ENCODE results near the gene ZNF516.

Gene ZNF516

DNA sequence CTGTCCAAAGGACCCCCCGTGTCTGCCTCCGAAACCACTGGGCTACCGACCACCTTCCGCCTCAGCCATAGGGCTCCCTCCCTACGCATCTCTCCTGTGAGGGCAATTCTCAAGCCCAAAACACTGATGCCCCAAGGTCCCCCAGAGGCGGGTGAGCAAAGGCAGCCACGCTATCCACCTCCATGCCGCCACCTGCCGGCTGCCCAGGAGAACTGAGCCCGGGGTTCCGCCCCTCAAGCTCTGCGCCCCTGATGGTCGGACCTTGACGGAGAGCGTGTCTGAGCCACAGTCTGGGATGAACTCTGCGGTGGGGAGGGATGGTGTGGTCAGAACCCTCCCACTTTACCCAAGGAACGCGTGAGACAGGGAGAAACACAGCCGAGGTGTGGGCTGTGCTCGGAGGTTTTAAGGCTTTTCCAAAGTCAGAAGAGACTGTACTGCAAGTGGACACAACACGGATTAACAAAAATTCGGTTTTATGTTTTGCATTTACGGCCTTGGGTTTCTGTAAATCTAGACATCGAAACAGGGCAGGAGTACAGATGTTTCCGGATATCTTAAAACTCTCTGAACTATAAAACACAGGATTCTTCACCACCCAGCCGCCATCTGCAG is 114.1 kb downstream of the ZNF516 start:
- H3K4me1 ChIP-seq, result no peaks in the 10 kb centered on the region
- no peaks in the 10 kb centered on the region for H3K27me3 ChIP-seq (ENCODE audit: control insufficient read depth, insufficient read depth, low read length)
- no peak overlapping the region for H3K9ac ChIP-seq
- no peaks in the 10 kb centered on the region for H3K36me3 ChIP-seq (ENCODE audit: control insufficient read depth, insufficient read depth, low read length)
- H3K27ac ChIP-seq, result no peak overlapping the region
- no peaks in the 10 kb centered on the region for H3K9me3 ChIP-seq (ENCODE audit: control insufficient read depth, low read length)
- H2AFZ ChIP-seq, result no peak overlapping the region
- H3K4me3 ChIP-seq (ENCODE audit: low read depth, low read length), result no peak overlapping the region
- TF ChIP-seq, protein P1, sequence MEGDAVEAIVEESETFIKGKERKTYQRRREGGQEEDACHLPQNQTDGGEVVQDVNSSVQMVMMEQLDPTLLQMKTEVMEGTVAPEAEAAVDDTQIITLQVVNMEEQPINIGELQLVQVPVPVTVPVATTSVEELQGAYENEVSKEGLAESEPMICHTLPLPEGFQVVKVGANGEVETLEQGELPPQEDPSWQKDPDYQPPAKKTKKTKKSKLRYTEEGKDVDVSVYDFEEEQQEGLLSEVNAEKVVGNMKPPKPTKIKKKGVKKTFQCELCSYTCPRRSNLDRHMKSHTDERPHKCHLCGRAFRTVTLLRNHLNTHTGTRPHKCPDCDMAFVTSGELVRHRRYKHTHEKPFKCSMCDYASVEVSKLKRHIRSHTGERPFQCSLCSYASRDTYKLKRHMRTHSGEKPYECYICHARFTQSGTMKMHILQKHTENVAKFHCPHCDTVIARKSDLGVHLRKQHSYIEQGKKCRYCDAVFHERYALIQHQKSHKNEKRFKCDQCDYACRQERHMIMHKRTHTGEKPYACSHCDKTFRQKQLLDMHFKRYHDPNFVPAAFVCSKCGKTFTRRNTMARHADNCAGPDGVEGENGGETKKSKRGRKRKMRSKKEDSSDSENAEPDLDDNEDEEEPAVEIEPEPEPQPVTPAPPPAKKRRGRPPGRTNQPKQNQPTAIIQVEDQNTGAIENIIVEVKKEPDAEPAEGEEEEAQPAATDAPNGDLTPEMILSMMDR (IDR thresholded peaks at IDR 0.05), result no peak
- H3K4me2 ChIP-seq (ENCODE audit: low read length), result no peak overlapping the region
- peaks cover 13% of the 10 kb centered on the region for H3K79me2 ChIP-seq

- no peak overlapping the region for H3K27ac ChIP-seq
- H3K9me3 ChIP-seq (ENCODE audit: control insufficient read depth, low read length), result no peaks in the 10 kb centered on the region
- H3K9ac ChIP-seq, result no peak overlapping the region
- H3K4me3 ChIP-seq (ENCODE audit: low read depth, low read length), result no peak overlapping the region
- TF ChIP-seq, protein P1 (IDR thresholded peaks at IDR 0.05), result no peak
- no peak overlapping the region for H2AFZ ChIP-seq
- H3K36me3 ChIP-seq (ENCODE audit: control insufficient read depth, insufficient read depth, low read length), result no peaks in the 10 kb centered on the region
- no peaks in the 10 kb centered on the region for H3K4me1 ChIP-seq
- peaks cover 13% of the 10 kb centered on the region for H3K79me2 ChIP-seq
- no peaks in the 10 kb centered on the region for H3K27me3 ChIP-seq (ENCODE audit: control insufficient read depth, insufficient read depth, low read length)
- no peak overlapping the region for H3K4me2 ChIP-seq (ENCODE audit: low read length)
Measured at GRCh38 chr18:76380127-76380729, 114.8 kb downstream of the ZNF516 start.

- H3K27ac ChIP-seq, result no peak overlapping the region
- H3K27me3 ChIP-seq (ENCODE audit: control insufficient read depth, insufficient read depth, low read length), result no peaks in the 10 kb centered on the region
- TF ChIP-seq, protein P1 (IDR thresholded peaks at IDR 0.05), result no peak
- H2AFZ ChIP-seq, result no peak overlapping the region
- H3K9ac ChIP-seq, result no peak overlapping the region
- no peak overlapping the region for H3K4me3 ChIP-seq (ENCODE audit: low read depth, low read length)
- H3K4me1 ChIP-seq, result no peaks in the 10 kb centered on the region
- no peaks in the 10 kb centered on the region for H3K9me3 ChIP-seq (ENCODE audit: control insufficient read depth, low read length)
- H3K4me2 ChIP-seq (ENCODE audit: low read length), result no peak overlapping the region
- H3K36me3 ChIP-seq (ENCODE audit: control insufficient read depth, insufficient read depth, low read length), result no peaks in the 10 kb centered on the region
- H3K79me2 ChIP-seq, result peaks cover 8% of the 10 kb centered on the region
Measured at GRCh38 chr18:76379226-76380126, 115.6 kb downstream of the ZNF516 start.

DNA sequence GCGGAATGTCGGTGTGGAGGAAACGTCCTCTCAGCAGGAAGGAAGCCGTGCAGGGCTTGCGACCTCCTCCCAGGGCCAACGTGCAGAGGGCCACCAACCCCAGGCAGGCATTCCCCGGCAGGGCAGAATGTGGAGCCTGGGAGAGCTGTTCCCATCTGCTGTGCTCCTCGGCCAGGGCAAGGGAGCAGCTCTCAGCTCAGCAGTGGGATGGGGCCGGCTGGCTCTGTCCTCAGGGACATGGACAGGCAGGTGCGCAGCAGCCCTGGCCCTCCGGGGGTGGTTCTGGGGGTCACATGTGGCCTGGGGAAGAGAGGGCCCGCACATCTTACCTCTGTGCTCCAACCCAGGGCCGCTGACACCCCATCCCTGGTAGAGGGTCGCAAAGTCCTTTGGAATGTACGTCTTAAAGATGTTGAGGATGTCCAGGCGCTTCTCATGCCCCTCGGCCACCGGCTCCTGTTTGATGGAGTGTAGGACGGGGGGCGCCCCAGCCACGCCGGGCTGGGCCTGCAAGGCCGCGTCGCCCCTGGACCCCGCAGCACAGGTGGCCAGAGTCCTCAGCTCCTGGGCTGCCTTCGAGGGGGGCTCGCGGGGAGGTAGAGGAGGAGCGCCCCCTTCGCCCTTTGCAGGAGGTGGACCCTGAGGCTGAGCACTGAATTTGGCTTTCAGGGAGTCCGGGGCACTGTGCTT is 116.4 kb downstream of the ZNF516 start:
- no peaks in the 10 kb centered on the region for H3K9me3 ChIP-seq (ENCODE audit: control insufficient read depth, low read length)
- H3K9ac ChIP-seq, result no peak overlapping the region
- TF ChIP-seq, protein P1 (IDR thresholded peaks at IDR 0.05), result no peak
- H3K4me3 ChIP-seq (ENCODE audit: low read depth, low read length), result no peak overlapping the region
- H3K79me2 ChIP-seq, result peaks cover 7% of the 10 kb centered on the region
- no peaks in the 10 kb centered on the region for H3K36me3 ChIP-seq (ENCODE audit: control insufficient read depth, insufficient read depth, low read length)
- no peaks in the 10 kb centered on the region for H3K27me3 ChIP-seq (ENCODE audit: control insufficient read depth, insufficient read depth, low read length)
- H2AFZ ChIP-seq, result no peak overlapping the region
- H3K4me1 ChIP-seq, result no peaks in the 10 kb centered on the region
- no peak overlapping the region for H3K4me2 ChIP-seq (ENCODE audit: low read length)
- no peak overlapping the region for H3K27ac ChIP-seq
